Caco-2 (cell line): ENCODE data around the gene GINS2. TPM values are rescaled to one million over a fixed set of nuclear protein-coding genes. Genes with fewer than 3 reads are reported as not detected.

Experiments used
- BruUV-seq: library from RNA; stranded (reverse); fragments of 400-500 nt; replicated peaks from 2 replicates; lab custom pipeline; 2021; lab: Mats Ljungman, UMichigan
- CTCF ChIA-PET: fragments of 300-600 bp; sonication (Branson Sonifier 250); formaldehyde crosslinking; loops from one replicate; lab custom pipeline; 2022; ENCODE audit warnings: antibody characterized with exemption; lab: Charles Lee
- POLR2A ChIA-PET: fragments of 300-600 bp; sonication (Branson Sonifier 250); formaldehyde crosslinking; loops from one replicate; lab custom pipeline; 2022; ENCODE audit warnings: antibody characterized with exemption; lab: Charles Lee
- DNase-seq, 2 experiments: peaks; one replicate each; pipeline versions ENCODE4 v3.0.0 to v3.0.0-alpha.2; 2020 to 2022
- H3K27me3 ChIP-seq: replicated peaks from 2 replicates; pipeline ENCODE4 v1.6.0; 2011; ENCODE audit warnings: low read length; ENCODE audit not compliant: control insufficient read depth, insufficient read depth
- H3K36me3 ChIP-seq: 2 replicates; pipeline ENCODE4 v1.5.1; 2011; ENCODE audit warnings: low read length; ENCODE audit not compliant: control insufficient read depth, insufficient read depth
- H3K4me1 ChIP-seq: fragments of 250-450 bp; sonication (Bioruptor Pico); 2 replicates; pipeline ENCODE4 v1.5.1; 2020; ENCODE audit warnings: mild to moderate bottlenecking
- H3K4me3 ChIP-seq: 2 replicates; pipeline ENCODE4 v1.5.1; 2011; ENCODE audit warnings: low read depth, mild to moderate bottlenecking, control low read depth, low read length
- H3K9me3 ChIP-seq: fragments of 250-450 bp; sonication (Bioruptor Pico); 2 replicates; pipeline ENCODE4 v1.5.1; 2020; ENCODE audit warnings: mild to moderate bottlenecking, moderate library complexity
- H3K27ac Mint-ChIP-seq: one replicate; pipeline ENCODE4 v1.8.0; 2022; ENCODE audit warnings: mixed read lengths; ENCODE audit not compliant: unreplicated experiment
- H3K27me3 Mint-ChIP-seq: one replicate; pipeline ENCODE4 v1.8.0; 2022; ENCODE audit warnings: mixed read lengths; ENCODE audit not compliant: insufficient read depth, unreplicated experiment
- H3K36me3 Mint-ChIP-seq: one replicate; pipeline ENCODE4 v1.8.0; 2022; ENCODE audit warnings: mild to moderate bottlenecking, mixed read lengths; ENCODE audit not compliant: insufficient read depth, unreplicated experiment
- H3K4me1 Mint-ChIP-seq: one replicate; pipeline ENCODE4 v1.8.0; 2022; ENCODE audit warnings: low read depth, mixed read lengths; ENCODE audit not compliant: unreplicated experiment
- H3K4me3 Mint-ChIP-seq: one replicate; pipeline ENCODE4 v1.8.0; 2022; ENCODE audit warnings: mild to moderate bottlenecking, moderate library complexity, mixed read lengths; ENCODE audit not compliant: unreplicated experiment
- H3K9me3 Mint-ChIP-seq: one replicate; pipeline ENCODE4 v1.8.0; 2022; ENCODE audit warnings: mixed read lengths; ENCODE audit not compliant: unreplicated experiment
- CTCF ChIP-seq, 2 experiments: fragments of 200-600 bp in 1 of 2; IDR thresholded peaks; 1 replicate in 1 of 2; 2 replicates in 1 of 2; pipeline versions ENCODE4 v1.5.1 to v1.8.0; 2011 to 2022; ENCODE audit warnings: antibody characterized with exemption in 1 of 2, control low read depth in 1 of 2, inconsistent platforms in 1 of 2, low read depth in 1 of 2, low read length in 1 of 2, mild to moderate bottlenecking in 1 of 2, moderate library complexity in 1 of 2; ENCODE audit not compliant: insufficient read depth in 1 of 2, severe bottlenecking in 1 of 2, unreplicated experiment in 1 of 2
- intact Hi-C: fragments of 100-400 bp; cut with micrococcal nuclease; formaldehyde crosslinking; loops from one replicate; pipeline ENCODE4 v1.10.0; 2022; ENCODE audit not compliant: unreplicated experiment
- total RNA-seq: library from RNA; stranded (reverse); gene quantifications from 2 replicates; pipeline ENCODE4 v1.2.3, GENCODE V29; 2022

The GINS2 gene
- total RNA-seq, 1 experiment from 2014 or later = 62.9 TPM

GRCh38 chr16:85735225-85735635, 46.5 kb upstream of the GINS2 start:
- H3K4me3 ChIP-seq = no peak overlapping the region
- no TSS peak for BruUV-seq
- peaks cover 4% of the 10 kb centered on the region; the same call in 1 of the 2 replicates for H3K4me1 ChIP-seq
- Mint-ChIP-seq H3K27ac (no peak overlapping the region), H3K27me3 (no peaks in the 10 kb centered on the region), H3K4me3 (no peak overlapping the region), H3K9me3 (no peaks in the 10 kb centered on the region), H3K36me3 (no peaks in the 10 kb centered on the region), H3K4me1 (no peaks in the 10 kb centered on the region)
- no peaks in the 10 kb centered on the region for H3K36me3 ChIP-seq
- DNase-seq = no peak
- CTCF ChIA-PET = no interaction called here
- POLR2A ChIA-PET = no interaction called here
- TF ChIP-seq CTCF (IDR thresholded peaks at IDR 0.05; ENCODE audit: insufficient read depth in 1 of 2, low read depth in 1 of 2, low read length in 1 of 2, severe bottlenecking in 1 of 2, unreplicated experiment in 1 of 2) = no peak
- intact Hi-C loops = no loop called here
- no peaks in the 10 kb centered on the region for H3K27me3 ChIP-seq
- no peaks in the 10 kb centered on the region for H3K9me3 ChIP-seq

GRCh38 chr16:85734311-85735017, 45.7 kb upstream of the GINS2 start:
- Histone ChIP-seq H3K36me3 (no peaks in the 10 kb centered on the region), H3K27me3 (no peaks in the 10 kb centered on the region), H3K4me1 (peaks cover 4% of the 10 kb centered on the region; the same call in 1 of the 2 replicates), H3K4me3 (no peak overlapping the region), H3K9me3 (no peaks in the 10 kb centered on the region)
- no peaks in the 10 kb centered on the region for H3K9me3 Mint-ChIP-seq
- intact Hi-C loops = no loop called here
- H3K4me1 Mint-ChIP-seq = no peaks in the 10 kb centered on the region
- H3K27ac Mint-ChIP-seq = no peak overlapping the region
- no peak for TF ChIP-seq CTCF (IDR thresholded peaks at IDR 0.05; ENCODE audit: insufficient read depth in 1 of 2, low read depth in 1 of 2, low read length in 1 of 2, severe bottlenecking in 1 of 2, unreplicated experiment in 1 of 2)
- H3K27me3 Mint-ChIP-seq = no peaks in the 10 kb centered on the region
- no peak for DNase-seq
- CTCF ChIA-PET = no interaction called here
- no TSS peak for BruUV-seq
- no peaks in the 10 kb centered on the region for H3K36me3 Mint-ChIP-seq
- POLR2A ChIA-PET = no interaction called here
- no peak overlapping the region for H3K4me3 Mint-ChIP-seq

- no TSS peak for BruUV-seq
- Histone ChIP-seq H3K27me3 (no peaks in the 10 kb centered on the region), H3K9me3 (no peaks in the 10 kb centered on the region), H3K4me1 (peaks cover 4% of the 10 kb centered on the region; the same call in 1 of the 2 replicates), H3K36me3 (no peaks in the 10 kb centered on the region), H3K4me3 (no peak overlapping the region)
- H3K27me3 Mint-ChIP-seq = no peaks in the 10 kb centered on the region
- H3K36me3 Mint-ChIP-seq = no peaks in the 10 kb centered on the region
- no peaks in the 10 kb centered on the region for H3K4me1 Mint-ChIP-seq
- CTCF ChIA-PET = no interaction called here
- H3K9me3 Mint-ChIP-seq = no peaks in the 10 kb centered on the region
- POLR2A ChIA-PET = no interaction called here
- DNase-seq = peak in 1 of 2 experiments; percentile 48
- H3K27ac Mint-ChIP-seq = no peak overlapping the region
- no peak overlapping the region for H3K4me3 Mint-ChIP-seq
- intact Hi-C loops = no loop called here
- no peak for TF ChIP-seq CTCF (IDR thresholded peaks at IDR 0.05; ENCODE audit: insufficient read depth in 1 of 2, low read depth in 1 of 2, low read length in 1 of 2, severe bottlenecking in 1 of 2, unreplicated experiment in 1 of 2)
Observed at GRCh38 chr16:85733839-85734170, 45.1 kb upstream of the GINS2 start.
